HG03571 (cell line): ENCODE measurements around the gene WARS2.
"Not testable (repeated sequence)": the region's sequence is repeated elsewhere in the genome, so short reads cannot be mapped to it uniquely, and the experiment has no call there.

ENCODE experiments used
- ATAC-seq: cut with Tn5 transposase; IDR thresholded peaks from one replicate; pipeline ENCODE4 v1.9.1; 2021; ENCODE audit not compliant: unreplicated experiment

Gene WARS2

DNA sequence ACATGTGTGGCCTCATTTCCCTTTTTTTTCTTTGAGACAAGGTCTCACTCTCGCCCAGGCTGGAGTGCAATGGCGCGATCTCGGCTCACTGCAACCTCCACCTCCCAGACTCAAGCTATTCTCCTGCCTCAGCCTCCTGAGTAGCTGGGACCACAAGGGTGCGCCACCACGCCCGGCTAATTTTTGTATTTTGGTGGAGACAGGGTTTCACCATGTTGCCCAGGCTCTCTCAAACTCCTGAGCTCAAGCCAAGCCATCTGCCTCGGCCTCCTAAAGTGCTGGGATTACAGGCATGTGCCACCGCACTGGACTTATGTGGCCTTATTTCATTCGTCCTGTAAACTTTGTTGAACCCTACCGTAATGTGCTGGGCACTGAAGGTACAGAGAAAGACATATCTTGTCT is 569 bp upstream of the WARS2 start:
- ATAC-seq = no peak

DNA sequence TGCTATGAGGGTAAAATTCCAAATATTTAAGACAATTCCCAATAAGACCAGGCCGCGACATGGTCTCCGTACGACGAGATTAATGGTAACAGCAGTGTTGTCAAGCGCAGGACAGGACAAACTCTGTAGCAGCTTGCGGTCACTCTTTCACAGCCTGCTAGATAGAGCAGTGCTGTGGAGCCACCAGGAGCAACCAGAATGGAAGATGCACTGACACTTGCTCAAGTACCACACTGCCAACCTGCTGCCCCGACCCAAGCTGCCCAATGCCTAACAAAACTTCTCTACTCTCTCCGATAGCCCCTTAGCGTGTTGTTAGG is 636 bp downstream of the WARS2 start:
- peak; percentile 20 for ATAC-seq

DNA sequence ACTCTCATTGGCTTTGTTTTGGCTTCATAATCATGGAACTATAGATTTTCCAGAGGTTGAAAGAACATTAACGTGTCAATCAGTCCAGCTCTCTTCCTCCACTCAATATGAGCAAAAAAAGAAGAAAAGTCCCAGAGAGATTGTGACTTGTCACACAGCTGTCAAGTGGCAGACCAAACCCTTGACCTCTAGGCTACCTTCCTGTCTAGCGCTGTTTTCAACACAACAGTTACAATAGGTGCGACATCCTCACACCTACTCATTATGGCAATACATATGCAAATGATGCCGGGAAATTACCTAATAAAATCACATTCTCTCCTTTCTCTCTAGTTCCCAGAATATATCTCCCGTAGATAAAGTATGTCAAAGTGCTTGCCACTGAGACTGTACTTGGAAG is 1.1 kb downstream of the WARS2 start:
- no peak for ATAC-seq

DNA sequence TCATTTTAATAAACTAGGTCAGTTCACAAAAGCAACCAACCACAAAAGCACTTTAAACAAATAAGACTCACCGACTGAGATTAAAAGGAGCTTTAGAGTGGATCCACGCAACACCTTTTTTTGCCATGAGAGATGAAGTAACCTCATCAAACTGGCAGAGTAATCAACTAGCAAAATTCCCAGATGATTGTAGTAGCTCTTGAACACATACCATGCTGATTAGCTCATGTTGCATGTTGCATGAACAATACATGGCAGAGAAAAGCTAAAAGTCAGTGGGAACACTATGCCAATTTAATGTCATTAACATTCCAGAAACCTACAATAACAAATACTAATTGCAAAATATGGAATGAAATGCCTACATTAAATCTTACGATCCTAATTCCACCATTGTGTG is 4.1 kb downstream of the WARS2 start:
- no peak for ATAC-seq

DNA sequence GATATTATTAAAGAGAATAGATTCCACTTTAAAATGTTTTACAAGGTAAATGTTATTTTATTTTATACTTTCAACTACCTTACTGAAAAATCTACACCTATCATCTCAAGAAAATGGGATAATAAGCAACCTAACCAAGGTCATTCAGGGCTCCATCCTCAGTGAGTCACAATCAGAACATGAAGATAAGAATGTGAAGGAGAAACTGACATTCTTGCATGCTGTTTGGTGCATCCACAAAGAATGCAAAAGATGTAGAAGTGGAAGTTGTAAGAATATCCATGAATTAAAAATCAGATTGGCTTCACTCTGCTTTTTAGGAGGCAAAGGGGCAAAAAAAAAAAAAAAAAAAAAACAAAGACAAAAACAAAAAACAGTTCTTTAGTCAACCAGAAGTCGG is 6.5 kb downstream of the WARS2 start:
- ATAC-seq = no peak

DNA sequence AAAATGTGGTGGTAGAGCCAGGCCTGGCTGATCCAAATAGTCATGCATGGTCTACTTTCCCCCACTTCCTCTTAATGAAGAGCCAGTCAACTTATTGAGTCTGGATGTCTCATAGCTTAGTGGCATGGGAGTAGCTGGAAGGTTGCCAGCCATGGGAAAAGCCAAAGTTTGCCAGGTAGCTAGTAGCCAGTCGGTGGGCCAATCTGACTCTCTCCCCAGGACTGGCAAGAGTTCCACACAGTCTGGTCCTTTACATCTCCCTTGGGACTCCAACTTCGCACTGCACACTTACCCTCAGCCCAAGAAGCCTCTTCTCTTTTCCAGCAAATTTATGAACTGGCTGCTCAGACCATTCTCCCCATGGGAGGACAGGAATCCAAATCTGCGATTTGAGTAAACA is 8.3 kb downstream of the WARS2 start:
- ATAC-seq = no peak

DNA sequence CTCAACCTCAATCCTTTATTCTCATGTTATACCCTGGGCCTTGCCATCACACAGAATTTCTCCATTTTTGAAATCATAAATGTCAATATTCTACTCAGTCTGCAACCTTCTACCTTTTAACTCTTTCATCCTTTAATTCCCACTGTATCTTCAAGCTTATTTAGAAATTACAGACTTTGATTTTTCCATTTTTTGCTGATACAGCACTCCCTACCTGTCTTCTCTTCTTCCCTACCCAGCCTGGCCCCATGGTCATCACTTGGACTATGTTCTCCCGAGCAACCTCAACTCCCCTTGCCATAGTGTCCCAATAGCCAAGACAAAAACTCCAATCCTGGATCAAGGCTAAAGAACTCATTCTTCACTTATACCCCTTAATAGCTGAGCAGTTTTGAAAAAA is 14.6 kb downstream of the WARS2 start:
- no peak for ATAC-seq

DNA sequence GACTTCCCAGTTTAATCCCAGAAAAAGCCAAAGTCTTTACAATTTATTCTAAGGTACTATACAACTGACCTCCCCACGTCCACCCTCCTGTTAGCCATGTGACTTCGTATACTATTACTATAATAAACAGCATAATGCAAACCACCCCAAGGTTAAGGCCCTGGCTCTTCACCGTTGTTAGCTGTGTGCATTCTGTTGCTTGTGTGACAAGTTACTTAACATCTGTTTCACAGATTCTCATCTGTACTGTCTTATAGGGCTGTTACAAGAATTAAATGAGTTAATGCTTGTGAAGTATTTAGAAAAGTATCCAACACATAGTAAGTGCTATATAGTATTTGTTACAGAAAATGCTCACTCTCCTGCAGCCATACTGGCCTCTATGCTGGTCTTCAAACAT is 15.7 kb downstream of the WARS2 start:
- ATAC-seq = no peak

DNA sequence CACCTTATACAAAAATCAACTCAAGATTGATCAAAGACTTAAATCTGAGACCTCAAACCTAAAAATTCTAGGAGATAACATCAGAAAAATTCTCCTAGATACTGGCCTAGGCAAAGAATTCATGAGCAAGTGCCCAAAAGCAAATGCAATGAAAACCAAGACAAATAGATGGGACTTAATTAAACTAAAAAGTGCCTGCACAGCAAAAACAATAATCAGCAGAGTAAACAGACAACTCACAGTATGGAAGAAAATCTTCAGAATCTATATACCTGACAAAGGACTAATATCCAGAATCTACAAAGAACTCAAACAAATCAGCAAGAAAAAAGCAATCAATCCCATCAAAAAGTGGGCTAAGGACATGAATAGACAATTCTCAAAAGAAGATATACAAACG is 18.6 kb downstream of the WARS2 start:
- not testable (repeated sequence) for ATAC-seq

DNA sequence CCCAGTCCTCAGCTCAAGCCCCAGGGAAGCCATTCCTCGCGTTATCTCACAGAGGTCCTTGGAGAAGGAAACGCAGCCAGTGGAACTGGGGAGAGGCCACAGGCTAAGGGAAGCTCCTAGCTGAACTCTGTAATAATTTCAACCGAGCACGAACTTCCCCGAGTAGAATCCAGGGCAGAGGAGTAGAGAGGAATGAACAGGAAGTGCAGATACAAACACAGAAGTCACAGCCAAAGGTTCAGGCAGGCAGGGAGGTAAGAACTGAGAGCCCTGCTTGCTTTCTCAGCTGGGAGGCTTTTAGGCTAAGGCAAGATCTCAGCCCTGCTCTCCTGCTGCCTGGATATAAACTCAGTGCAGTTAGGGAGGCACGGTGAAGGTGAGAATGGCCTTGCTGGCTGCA is 23.7 kb downstream of the WARS2 start:
- no peak for ATAC-seq

DNA sequence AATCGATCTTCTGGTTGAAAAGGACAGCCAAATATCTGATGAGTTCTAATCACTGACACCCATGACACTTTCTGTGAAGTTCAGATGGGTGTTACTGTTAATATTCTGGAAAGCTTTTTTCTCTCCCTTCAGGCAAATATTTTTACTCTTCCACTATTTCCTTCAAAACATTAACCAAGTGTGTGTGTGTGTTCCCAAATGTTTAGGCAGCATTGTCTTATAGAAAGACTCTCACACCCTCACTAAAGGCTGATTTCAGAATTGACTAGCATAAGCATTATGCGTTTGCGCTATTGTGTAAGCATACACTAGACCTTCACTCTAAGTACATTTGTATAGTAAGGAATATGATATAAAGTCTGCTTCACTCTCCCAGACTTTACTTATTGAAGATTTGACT is 24.7 kb downstream of the WARS2 start:
- ATAC-seq = no peak

DNA sequence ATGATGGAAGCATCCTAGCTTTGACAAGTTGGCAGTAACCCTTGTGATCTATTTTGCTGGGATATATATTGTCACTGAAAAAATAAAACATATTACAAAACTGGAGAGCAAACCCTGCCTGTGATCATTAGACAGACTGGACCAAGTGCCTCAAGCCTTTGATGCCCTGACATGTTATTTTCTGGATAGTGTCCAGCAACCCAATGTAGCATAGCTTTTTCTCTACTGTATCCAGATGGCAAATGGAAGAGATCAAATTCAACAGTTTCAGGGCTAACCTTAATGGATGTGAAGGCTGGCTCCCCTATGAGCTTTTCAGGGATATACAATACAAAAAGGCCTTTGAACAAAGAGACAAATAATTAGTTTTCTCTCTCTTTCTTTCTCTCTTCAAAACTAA is 25.1 kb downstream of the WARS2 start:
- no peak for ATAC-seq

DNA sequence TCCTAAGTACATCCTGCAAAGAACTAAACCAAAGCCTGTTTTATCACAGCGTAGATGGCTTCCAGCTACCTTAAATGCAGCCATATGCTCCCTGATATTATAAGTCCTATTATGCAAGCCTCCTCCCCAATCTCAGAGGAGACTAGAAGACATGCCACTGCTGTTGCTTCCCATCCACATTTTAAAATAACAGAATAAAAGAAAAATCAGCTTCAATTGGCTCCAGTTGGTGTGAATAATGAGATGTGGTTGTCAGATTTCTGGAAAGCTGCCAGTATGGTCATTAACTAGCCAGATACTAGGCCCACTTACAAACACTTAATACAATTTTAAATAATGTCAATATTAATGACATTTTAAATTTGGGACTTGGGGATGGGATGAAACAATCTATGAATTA is 25.7 kb downstream of the WARS2 start:
- ATAC-seq = no peak

DNA sequence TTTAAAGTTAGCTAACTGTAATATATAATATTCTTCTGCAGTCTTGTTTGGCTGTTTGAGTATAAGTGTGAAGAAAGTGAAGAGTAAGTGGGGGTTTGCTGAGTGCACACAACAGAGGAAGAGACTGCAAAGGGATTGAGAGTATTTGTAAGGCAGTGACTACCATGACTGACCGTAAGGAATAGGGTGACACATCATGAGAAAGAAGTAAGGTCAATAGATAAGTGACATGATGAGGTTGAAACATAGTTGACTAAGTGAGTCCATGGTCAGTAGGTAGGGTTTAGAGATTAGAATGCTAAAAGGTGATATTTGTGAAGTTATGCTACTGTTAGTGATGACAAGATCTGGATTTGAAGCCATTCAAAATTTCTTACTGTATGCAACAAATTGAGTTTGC is 27.7 kb downstream of the WARS2 start:
- no peak for ATAC-seq

DNA sequence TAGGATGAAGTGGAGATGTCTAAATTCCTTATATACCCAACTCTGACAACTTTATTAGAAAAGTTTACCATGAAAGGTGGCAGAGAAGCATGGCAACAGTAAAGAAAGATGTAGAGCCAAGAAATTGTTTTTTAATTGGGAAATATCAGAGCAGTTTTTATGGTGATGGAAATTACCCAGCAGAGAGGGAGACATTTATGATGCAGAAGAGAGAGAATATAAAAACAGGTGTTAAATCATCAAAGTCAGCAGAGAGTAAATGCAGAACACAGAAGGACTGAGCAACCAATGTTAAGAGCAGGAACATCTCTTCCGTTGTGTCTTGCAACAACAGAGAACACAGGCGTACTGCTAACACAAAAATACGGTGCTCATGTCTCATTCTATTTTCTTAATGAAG is 28.2 kb downstream of the WARS2 start:
- ATAC-seq = no peak

DNA sequence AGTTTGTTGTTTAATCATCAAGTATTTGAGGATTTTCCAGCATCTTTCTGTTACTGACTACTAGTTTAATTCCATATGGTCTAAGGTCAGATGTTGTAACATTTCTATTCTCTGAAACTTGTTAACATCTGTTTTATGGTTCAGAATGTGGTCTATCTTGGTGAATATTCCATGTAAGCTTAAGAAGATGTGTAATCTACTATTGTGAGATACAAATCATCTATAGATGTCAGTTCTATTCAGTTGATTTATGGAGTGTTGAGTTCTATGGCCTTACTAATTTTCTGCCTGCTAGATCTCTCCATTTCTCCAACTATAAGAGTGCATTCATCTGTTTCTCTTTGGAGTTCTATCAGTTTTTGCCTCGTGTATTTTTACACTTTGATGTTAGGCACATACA is 31.5 kb downstream of the WARS2 start:
- no peak for ATAC-seq

DNA sequence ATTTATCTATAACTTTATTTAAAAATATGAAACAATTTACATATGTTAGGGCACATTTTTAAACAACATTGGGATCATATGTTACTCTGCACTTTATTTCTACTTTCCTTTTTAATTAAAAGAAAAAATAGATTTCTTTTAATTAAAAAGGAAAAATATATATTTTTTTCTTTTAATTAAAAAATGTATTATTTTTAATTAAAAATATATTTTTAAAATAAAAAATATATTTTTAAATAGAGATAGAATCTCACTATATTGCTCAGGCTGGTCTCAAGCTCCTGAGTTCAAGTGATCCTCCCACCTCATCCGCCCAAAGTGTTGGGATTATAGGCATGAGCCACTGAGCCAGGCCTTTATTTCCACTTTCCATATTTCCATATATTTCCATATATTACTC is 36.7 kb downstream of the WARS2 start:
- ATAC-seq = no peak

DNA sequence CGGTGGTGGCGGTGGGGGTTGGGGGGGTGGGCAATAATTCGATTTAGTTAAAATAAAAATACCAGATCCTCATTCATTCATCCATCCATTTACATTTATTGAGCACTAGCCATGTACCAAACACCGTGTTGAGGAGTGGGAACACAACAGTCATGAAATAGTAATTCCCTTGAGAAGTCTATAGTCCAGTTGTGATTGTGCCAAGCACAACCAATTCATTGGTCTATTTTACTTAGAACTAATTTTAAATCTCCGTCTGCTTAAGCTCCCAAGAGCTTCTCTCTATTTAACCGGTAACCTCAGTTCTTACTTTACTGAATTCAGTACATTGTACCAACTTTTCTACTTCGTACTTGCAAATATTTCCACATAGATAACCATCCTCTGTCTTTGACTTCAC is 38.4 kb downstream of the WARS2 start:
- no peak for ATAC-seq

DNA sequence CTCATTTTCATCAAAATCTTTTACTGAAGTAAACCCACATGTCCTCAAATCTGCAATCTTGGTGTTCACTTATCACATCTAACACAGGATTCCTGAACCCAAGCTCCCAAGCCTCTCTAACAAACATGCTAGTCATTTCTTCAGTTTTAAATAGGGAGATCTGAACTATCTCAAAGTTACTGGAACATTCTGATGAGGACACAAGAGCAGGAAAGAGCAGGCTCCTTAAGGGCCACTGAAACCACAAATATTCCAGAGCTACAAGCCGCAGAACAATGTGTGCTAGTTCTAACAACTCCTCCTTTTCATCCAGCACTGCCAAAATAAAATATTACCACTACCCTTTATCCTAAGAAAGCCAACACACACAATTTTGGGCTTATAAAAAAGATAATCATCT is 38.9 kb downstream of the WARS2 start:
- ATAC-seq = no peak

DNA sequence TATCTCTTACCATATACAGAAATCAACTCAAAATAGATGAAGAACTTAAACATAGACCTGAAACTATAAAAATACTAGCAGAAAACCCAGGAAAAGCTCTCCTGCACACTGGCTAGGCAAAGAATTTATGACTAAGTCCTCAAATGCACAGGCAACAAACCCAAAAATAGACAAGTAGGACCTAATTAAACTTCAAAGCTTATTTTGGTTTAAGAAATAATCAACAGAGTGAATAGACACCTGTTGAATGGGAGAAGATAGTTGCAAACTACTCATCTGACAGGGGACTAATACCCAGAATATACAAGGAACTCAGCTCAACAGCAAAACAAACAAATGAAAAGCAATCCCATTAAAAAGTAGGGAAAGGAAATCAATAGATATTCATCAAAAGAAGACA is 40.7 kb downstream of the WARS2 start:
- ATAC-seq = no peak

DNA sequence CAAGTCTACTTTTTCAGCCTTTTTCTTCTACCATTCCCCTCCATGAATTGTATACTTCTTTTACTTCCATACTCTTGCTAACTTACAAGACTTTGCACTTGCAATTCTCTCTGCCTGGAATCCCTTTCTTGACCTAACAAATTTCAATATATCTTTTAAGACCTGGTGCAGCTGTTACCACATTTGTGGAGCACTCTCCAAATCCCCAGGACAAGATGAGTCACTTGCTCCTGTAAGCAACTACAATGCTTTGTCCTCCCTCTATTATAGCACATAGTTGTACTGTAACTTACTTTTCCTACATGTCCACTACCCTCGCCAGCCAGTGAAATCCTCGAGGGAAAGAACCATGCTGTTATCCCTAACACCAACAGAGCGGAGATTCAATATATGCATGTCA is 43.1 kb downstream of the WARS2 start:
- no peak for ATAC-seq

DNA sequence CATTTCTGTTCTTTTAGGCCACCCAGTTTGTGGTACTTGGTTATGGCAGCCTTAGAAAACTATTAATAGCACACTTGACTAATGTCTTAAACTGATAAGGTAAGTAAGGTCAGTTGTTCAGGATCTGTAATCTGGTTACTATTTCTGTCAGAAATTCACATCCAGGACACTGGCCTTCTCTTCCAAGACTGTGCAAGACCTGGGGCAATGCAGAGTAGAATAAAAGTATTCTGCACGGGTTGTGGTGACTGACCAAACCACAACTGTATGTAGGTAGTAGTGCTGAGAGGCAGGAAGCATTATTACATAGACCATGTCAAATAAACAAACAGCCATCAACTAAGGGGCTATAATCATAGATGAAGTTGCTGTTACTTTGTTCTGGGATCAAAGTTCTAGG is 46.7 kb downstream of the WARS2 start:
- no peak for ATAC-seq

DNA sequence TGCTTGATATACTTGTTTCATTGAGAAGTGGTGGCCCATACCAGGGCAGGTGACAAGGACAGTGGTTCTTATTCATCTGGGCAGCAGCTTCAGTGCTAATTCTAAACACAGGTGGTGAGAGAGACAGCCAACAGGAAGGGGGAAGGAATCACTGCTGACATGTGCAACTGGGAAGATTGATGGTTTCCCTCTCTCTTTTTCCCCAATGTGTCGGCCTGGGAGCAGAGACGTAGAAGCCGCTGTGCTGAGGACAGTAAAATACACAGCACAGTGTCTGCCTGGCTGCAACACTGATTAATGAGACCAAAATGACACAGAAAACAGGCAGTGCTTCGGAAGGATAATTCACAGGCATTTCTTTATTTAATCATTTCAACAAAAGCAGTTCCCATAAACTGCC is 48.8 kb downstream of the WARS2 start:
- ATAC-seq = no peak

DNA sequence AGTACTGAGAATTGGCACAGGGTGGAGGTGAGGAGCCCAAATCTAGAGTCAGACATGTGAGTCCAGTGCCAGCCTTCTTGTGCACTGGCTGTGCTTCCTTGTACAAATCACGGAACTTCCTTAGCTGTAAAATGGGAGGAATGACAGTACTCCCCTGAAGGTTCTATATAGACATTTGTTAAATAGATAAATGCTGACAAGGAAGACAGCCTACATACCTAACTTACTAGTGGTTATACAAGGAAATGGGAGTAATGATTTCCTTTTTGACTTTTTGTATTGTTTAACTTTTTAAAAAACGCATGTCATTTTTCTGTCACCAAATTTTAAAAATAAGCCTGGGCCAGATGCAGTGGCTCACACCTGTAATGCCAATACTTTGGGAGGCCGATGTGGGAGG is 50.2 kb downstream of the WARS2 start:
- ATAC-seq = no peak
